ENCODE data around the gene ZNF844. TPM values are rescaled to one million over a fixed set of nuclear protein-coding genes. Genes with fewer than 3 reads are reported as not detected.

ZNF844 gene
- 10 to 100 TPM in 2 of 4 donors, 1 to 10 TPM in 2; 7.7 to 14.1 (median 10.3) TPM for total RNA-seq

- TF ChIP-seq CTCF (IDR thresholded peaks at IDR 0.05; ENCODE audit: low read depth) = no peak
Measured at GRCh38 chr19:12064590-12065538, at the start of gene ZNF844. TSS of gene ZNF844 (plus strand) at chr19:12064731. CDS start at chr19:12064874, 143 bp downstream.

- TF ChIP-seq CTCF (IDR thresholded peaks at IDR 0.05; ENCODE audit: low read depth) = no peak
Measured at GRCh38 chr19:12015015-12015752, 49.3 kb upstream of the ZNF844 start.

- no peak for TF ChIP-seq CTCF (IDR thresholded peaks at IDR 0.05; ENCODE audit: low read depth)
Measured at GRCh38 chr19:12015753-12016116, 48.8 kb upstream of the ZNF844 start.

- TF ChIP-seq CTCF (IDR thresholded peaks at IDR 0.05; ENCODE audit: low read depth) = no peak
Measured at GRCh38 chr19:12034198-12034597, 30.3 kb upstream of the ZNF844 start.

GRCh38 chr19:12034620-12035019 lies 29.9 kb upstream of the ZNF844 start:
- TF ChIP-seq CTCF (IDR thresholded peaks at IDR 0.05; ENCODE audit: low read depth) = no peak

- no peak for TF ChIP-seq CTCF (IDR thresholded peaks at IDR 0.05; ENCODE audit: low read depth)
Measured at GRCh38 chr19:12035220-12036172, 29.0 kb upstream of the ZNF844 start, which contains the start of gene ZNF433. TSS of gene ZNF433 (minus strand) at chr19:12035679. CDS start at chr19:12035539, 140 bp downstream.

All from subcutaneous adipose tissue (tissue), 4 donors.